OCI-LY1 (cell line): ENCODE measurements around the gene APCDD1.

ENCODE experiments used
- CTCF ChIP-seq: fragments of 200-600 bp; sonication (generic), shearing (Covaris generic); IDR thresholded peaks from 2 replicates; pipeline ENCODE4 v1.5.1; 2017; ENCODE audit warnings: mild to moderate bottlenecking, antibody characterized with exemption, low read length, moderate library complexity, mixed read lengths
- EZH2 ChIP-seq: fragments of 200-600 bp; sonication (generic), shearing (Covaris generic); IDR thresholded peaks from 2 replicates; pipeline ENCODE4 v1.8.0; 2017; ENCODE audit warnings: borderline replicate concordance, mixed run types, mild to moderate bottlenecking, antibody characterized with exemption, low read length, moderate library complexity, mixed read lengths

- TF ChIP-seq EZH2 (no peak), CTCF (no peak)
Observed at GRCh38 chr18:10514601-10515000, 60.2 kb downstream of the APCDD1 start.
